GM11168 (cell line): Measurements from ENCODE around the gene EIF2AK3.
"Not testable (repeated sequence)": the region's sequence is repeated elsewhere in the genome, so short reads cannot be mapped to it uniquely, and the experiment has no call there.

ENCODE experiments used
- in situ Hi-C: fragments of 300-500 bp; cut with MboI; formaldehyde crosslinking; loops from one replicate; pipeline ENCODE4 v1.12.0; 2022; ENCODE audit warnings: low sequenced_read_pairs; ENCODE audit not compliant: unreplicated experiment

Gene EIF2AK3

GRCh38 chr2:88638123-88638650 lies 10.9 kb upstream of the EIF2AK3 start:
- in situ Hi-C loops, result no loop called here

- in situ Hi-C loops, result no loop called here
Observed at GRCh38 chr2:88637464-88637863, 10.2 kb upstream of the EIF2AK3 start.

- in situ Hi-C loops, result no loop called here
Observed at GRCh38 chr2:88636026-88636425, 8.8 kb upstream of the EIF2AK3 start.

DNA sequence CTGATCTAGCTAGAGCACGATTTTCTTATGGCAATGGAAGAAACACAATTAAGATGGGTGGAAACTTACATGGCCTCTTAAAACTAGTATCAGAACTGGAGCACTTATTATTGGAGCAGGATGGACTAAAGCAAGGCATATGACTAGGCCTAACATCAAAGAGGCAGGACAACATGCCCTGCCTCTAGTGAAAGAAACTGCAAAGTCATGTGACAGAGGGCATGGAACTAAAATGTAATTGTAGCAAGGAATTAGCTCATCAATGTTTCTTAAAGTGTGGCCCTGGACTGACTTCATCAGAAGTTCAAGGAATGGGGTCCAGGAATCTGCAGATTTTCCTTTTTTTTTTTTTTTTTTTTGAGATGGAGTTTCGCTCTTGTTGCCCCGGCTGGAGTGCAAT lies 5.3 kb upstream of the EIF2AK3 start:
- in situ Hi-C loops, result no loop called here

DNA sequence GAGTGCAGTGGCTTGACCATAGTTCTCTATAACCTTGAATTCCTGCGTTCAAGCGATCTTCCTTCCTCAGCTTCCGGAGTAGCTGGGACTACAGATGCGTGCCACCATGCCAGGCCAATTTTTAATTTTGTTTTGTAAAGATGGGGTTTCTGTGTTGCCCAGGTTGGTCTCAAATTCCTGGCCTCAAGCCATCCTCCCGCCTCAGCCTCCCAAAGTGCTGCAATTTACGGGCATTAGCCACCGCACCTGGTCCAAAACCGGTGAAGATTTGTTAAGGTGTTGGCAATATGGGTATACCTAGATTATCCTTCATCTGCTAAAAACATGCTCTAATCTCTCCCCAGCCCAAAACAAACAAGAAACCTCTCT lies 1.3 kb upstream of the EIF2AK3 start:
- in situ Hi-C loops, result no loop called here

DNA sequence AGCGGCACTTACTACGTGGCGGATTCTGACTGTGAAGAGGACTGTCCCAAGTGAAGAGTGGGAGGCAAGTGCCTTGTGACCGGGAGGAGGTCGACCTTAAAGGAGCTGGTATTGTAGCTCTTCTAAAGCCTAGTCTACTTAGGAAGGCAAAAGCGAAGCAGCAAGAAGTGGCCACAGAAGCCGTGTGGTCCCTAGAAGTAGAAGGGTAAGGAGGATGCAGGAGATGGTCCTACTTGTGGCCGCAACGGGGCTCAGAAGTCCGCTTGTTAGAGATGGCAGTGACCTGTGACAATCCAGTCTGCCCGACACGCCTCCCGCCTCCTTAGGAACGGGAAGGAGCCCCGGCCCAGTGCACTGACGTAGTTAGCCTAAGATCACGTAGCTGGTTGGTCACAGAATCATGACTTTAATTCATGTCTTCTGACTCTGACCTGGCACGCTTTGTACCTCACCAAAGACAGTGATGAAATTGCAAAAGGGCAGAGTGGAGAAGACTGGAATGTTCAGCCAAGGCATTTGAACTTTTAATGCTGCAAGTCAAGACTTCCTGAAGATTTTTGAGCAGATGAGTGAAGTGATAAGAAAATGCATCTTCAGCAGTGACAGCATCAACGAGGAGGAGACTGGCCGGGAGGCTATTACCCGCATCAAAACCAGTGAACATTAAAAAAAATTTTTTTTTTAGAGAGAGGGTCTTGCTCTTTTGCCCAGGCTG lies 749 bp upstream of the EIF2AK3 start:
- in situ Hi-C loops, result no loop called here

DNA sequence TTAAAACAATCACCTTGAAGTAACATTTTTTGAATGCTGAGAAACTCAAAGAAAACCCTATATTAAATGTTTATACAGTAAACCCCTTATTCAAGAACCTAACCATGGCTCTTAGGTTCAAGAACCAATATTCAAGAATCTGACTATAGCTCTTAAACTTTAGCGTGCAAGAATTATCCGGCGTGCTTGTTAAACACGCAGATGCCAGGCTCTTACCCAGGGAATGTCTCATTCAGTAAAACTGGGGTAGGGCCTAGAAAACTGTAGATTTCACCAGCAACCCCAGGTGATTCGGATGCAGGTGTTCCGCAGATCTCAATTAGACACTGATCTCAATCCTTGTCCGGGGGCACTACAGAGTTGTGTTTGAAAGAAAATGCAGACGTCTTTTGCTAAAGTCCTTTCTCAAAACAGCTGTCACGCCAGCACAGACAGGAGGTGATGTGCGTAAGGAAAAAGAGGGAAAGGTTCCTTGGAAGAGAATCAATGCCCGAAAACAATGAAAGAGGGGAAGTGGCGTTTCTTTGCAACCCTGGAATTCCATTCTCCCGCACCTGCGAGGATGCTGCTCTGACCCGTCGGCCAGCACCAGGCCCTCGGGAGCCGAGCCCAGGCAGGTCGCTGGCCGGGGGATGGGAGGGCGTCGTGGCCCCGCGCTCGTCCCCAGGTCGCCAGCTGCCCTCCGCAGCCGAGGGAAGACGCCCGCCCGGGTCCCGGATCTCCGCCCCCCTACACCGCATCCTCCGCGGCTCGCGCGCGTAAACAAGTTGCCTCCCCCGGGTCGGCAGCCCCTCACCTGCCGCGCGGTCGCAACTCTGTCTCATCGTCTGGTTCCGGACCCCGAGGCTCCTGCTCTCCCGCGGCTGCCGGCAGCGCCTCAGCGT lies 851 bp downstream of the EIF2AK3 start:
- in situ Hi-C loops, result no loop called here

DNA sequence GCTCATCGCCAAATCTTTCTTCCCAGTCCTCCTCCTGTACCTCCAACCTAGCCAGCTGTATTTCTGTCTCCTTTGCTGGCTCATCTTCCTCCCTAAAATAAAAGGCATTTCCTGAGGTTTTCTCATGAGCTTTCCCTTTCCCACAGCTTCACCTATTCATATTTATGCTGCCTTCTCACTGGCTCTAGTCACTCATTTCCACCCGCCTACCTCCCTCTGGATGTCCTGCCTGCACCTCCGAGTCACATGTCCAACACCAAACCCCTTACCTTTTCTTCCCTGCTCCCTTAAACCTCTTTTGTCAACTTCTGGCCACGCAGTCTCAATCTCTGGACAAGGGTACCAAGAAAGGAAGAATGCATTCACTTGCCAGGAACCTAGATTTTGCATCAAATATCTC lies 2.8 kb downstream of the EIF2AK3 start:
- in situ Hi-C loops, result no loop called here

DNA sequence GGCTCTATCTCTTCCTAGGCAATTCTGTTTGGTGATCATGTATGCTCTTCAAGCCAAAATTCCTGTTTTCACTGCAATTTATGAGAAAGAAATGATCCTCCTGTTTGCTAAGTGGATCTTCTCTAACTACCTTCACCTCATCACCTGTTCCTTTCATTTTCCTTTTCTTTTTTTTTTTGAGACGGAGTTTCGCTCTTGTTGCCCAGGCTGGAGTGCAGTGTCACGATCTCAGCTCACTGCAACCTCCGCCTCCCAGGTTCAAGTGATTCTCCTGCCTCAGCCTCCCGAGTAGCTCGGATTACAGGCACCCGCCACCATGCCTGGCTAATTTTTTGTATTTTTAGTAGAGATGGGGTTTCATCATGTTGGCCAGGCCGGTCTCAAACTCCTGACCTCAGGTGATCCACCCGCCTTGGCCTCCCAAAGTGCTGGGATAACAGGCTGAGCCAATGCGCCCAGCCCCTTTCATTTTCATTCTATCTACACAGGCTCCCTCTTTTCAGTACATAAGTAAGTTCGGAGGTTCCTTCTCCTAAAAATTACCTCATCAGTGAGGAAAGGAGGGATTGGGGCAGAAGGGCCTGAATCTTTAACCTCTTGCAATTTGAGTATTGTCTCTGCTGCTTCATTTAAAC lies 3.3 kb downstream of the EIF2AK3 start:
- in situ Hi-C loops, result not testable (repeated sequence)

GRCh38 chr2:88622307-88622706 lies 5.0 kb downstream of the EIF2AK3 start:
- in situ Hi-C loops, result no loop called here

DNA sequence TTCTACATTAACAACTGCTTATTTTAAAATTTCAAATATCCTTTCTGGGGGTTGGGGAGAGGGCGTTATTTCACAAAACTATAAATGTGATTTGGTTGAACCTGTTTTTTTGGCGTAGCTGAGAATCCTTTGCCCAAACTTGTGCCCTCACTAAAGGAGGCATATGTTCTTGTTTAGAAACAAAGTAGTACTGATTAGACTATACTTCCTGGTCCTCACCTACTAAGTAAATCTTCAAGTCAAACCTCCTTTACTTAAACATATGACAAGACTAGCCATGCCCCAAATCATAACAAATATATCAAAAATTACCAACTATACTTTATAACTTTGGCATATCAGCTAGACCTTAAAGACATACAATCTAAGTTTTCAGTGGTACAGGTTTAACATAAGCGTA lies 5.8 kb downstream of the EIF2AK3 start:
- in situ Hi-C loops, result no loop called here

- in situ Hi-C loops, result no loop called here
Observed at GRCh38 chr2:88620015-88620414, 7.2 kb downstream of the EIF2AK3 start.

- in situ Hi-C loops, result no loop called here
Observed at GRCh38 chr2:88615822-88616221, 11.4 kb downstream of the EIF2AK3 start.

DNA sequence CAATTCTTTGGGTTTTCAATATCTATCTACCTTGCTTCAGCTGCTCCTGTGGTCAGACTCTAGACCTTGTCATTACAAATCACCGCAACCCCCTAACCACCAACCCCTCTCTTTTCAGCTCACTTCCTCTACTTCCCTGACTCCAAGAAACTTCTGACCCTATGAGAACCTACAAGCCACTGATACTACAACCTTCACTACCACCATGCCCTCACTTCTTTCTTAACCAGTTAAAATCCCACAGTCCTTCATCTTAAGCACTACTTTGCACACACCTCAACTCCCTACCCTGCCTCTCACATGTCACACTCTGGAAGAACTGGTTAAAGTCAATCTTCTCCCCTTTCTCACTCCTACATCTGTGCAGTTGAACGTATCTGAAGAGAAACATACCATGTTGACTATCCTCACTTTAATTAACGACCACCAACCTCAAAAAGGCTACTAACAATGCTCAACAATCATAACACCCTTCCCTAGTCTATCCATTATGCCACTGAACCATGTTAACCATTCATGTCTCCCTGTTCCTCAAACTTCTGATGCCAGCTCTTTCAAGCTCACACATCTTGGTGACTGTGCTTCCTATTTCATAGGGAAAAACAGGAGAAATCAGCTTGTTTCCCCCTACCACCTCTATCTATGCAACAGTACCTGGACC lies 12.6 kb downstream of the EIF2AK3 start:
- in situ Hi-C loops, result no loop called here

DNA sequence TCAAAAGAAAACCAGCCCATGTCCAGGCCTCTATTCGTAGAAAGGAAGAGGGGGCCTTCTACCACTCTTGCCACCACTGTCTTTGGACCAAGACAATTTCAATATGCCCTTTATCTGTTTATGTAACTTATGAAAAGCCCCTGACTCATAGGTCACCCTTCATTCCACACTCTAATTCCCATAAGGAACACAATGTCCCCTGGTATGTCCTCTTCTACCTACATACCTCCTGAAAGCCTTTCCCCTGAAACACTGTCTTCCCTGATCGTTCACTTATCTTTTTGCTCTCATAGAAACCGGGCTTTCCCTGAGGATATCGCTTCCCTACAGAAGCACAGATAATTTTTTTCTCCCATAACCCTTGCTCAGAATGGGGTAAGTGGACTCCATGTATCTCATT lies 13.3 kb downstream of the EIF2AK3 start:
- in situ Hi-C loops, result no loop called here

DNA sequence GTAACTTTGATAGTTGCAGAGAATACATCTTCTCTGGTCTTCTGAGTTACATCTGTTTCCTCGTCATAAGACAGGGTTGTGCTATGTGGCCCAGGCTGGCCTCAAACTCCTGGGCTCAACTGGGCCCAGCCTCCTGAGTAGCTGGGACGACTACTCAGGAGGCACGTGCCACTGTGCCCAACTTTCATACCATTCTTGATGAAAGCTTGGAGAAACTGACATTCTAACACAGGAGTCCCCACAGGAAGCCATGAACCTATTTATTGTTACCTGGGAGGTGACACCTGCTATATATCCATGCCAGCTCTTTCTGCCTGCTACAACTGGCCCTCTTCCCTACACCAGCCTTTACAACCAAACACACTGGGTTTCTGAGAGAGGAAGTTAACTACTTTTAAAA lies 19.1 kb downstream of the EIF2AK3 start:
- in situ Hi-C loops, result no loop called here

GRCh38 chr2:88607416-88607815 lies 19.8 kb downstream of the EIF2AK3 start:
- in situ Hi-C loops, result no loop called here

- in situ Hi-C loops, result no loop called here
Observed at GRCh38 chr2:88606371-88607030, 20.8 kb downstream of the EIF2AK3 start.

GRCh38 chr2:88603146-88603545 lies 24.1 kb downstream of the EIF2AK3 start:
- in situ Hi-C loops, result no loop called here

DNA sequence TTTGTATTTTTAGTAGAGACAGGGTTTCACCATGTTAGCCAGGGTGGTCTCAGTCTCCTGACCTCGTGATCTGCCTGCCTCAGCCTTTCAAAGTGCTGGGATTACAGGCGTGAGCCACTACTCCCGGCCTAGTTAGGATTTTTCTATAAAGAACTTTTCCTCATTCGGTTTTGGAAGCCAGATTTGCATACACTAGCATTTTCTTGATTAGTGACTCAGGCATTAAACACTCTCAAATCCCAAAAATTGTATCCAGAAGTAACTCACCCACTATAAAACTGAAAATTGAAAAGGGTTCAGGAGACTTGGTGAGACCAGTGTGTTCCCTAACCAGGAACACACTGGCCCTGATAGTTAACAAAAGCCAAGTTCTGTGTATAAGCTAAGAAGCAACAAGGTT lies 25.2 kb downstream of the EIF2AK3 start:
- in situ Hi-C loops, result no loop called here
